Ovary (tissue), 3 donors: Measurements from ENCODE around the gene ACOT7.

Experiments
- EP300 ChIP-seq: sonication (generic); formaldehyde crosslinking; IDR thresholded peaks from one replicate; pipeline ENCODE4 v1.6.1; 2017; ENCODE audit warnings: antibody characterized with exemption
- POLR2A ChIP-seq: fragments of 450-650 bp; IDR thresholded peaks from one replicate; pipeline ENCODE4 v1.6.1; 2017; ENCODE audit warnings: antibody characterized with exemption, mild to moderate bottlenecking, moderate library complexity
- TF ChIP-seq, protein P1 (sequence below), 3 donors: fragments of 450-650 bp in 2 of 3; fragments of 200-600 bp in 1 of 3; IDR thresholded peaks; one replicate each; pipeline versions ENCODE4 v1.5.1 to v1.8.0; 2016 to 2022; ENCODE audit warnings: antibody characterized with exemption in 3 of 3, mild to moderate bottlenecking in 1 of 3
- donor health status: DM: no; HTN: no; CAD: no.

DNA sequence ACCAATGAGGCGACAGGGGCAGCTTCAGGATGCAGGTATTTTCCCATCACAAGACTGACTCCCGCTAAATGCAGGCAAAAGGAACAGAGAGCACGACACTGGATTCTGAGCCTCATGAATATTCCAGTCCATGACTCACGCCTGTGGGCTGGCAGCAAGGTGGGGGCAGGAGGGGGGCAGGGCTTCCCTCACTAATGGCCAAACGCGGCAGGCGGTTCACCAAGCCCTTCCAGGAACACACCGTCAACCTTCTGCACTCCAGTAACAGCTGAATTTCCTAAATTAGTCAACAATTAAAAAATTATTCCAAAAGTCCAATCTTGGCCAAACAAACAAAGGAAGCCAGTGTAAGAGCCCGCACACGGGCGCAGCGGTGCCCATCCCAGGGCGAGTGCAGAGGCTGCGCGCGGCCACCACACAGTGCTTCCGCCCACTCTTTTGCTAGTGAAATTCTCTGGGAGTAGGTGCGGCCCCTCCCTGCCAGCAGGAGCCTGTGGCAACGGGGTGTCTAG is 120.1 kb downstream of the ACOT7 start:
- TF ChIP-seq EP300 (no peak), POLR2A (no peak)
- TF ChIP-seq, protein P1, sequence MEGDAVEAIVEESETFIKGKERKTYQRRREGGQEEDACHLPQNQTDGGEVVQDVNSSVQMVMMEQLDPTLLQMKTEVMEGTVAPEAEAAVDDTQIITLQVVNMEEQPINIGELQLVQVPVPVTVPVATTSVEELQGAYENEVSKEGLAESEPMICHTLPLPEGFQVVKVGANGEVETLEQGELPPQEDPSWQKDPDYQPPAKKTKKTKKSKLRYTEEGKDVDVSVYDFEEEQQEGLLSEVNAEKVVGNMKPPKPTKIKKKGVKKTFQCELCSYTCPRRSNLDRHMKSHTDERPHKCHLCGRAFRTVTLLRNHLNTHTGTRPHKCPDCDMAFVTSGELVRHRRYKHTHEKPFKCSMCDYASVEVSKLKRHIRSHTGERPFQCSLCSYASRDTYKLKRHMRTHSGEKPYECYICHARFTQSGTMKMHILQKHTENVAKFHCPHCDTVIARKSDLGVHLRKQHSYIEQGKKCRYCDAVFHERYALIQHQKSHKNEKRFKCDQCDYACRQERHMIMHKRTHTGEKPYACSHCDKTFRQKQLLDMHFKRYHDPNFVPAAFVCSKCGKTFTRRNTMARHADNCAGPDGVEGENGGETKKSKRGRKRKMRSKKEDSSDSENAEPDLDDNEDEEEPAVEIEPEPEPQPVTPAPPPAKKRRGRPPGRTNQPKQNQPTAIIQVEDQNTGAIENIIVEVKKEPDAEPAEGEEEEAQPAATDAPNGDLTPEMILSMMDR (IDR thresholded peaks at IDR 0.05): no peak
